ENCODE measurements around the gene SLC25A29.

The SLC25A29 gene

DNA sequence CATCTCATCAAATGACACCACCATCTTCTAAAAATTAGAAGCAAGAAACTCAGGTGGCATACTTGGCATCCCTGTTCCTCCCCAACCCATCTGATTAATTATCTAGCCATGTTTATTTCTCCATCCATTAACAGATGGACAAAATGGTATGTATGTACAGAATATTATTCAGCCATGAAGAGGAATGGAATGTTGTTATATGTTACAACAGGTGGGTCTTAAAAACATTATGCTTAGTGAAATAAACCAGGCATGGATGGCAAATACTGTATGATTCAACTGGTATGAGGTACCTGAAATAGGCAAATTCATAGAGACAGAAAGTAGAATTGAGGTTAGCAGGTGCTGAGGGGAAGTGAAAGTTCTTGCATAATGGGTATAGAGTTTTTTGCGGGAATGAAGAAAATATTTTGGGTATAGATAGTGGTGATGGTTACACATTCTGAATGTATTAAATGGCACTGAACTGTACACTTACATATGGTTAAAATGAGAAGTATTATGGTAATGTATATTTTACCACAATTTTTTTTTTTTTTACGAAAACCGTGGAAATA is 49.8 kb downstream of the SLC25A29 start:
- no peak for DNase-seq (ENCODE audit: low read depth)
- H3K4me3 ChIP-seq (ENCODE audit: low read length): no peak overlapping the region
- TF ChIP-seq, protein P1, sequence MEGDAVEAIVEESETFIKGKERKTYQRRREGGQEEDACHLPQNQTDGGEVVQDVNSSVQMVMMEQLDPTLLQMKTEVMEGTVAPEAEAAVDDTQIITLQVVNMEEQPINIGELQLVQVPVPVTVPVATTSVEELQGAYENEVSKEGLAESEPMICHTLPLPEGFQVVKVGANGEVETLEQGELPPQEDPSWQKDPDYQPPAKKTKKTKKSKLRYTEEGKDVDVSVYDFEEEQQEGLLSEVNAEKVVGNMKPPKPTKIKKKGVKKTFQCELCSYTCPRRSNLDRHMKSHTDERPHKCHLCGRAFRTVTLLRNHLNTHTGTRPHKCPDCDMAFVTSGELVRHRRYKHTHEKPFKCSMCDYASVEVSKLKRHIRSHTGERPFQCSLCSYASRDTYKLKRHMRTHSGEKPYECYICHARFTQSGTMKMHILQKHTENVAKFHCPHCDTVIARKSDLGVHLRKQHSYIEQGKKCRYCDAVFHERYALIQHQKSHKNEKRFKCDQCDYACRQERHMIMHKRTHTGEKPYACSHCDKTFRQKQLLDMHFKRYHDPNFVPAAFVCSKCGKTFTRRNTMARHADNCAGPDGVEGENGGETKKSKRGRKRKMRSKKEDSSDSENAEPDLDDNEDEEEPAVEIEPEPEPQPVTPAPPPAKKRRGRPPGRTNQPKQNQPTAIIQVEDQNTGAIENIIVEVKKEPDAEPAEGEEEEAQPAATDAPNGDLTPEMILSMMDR (IDR thresholded peaks at IDR 0.05; ENCODE audit: insufficient read depth, low read depth, low read length, missing control alignments): no peak

DNA sequence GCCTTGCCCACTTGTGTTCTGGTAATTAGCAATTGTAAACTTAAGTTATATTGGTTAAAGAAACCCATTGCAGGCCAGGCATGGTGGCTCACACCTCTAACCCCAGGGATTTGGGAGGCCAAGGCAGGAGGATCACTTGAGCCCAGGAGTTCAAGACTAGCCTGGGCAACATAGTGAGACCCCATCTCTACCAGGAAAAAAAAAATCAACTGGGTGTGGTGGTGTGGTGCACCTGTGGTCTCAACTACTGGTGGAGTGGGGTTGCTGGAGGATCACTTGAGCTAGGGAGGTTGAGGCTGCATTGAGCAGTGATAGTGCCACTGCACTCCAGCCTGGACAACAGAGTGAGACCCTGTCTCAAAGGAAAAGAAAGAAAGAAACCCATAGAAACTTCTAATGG is 53.6 kb downstream of the SLC25A29 start:
- TF ChIP-seq, protein P1 (IDR thresholded peaks at IDR 0.05; ENCODE audit: insufficient read depth, low read depth, low read length, missing control alignments): no peak
- no peak for DNase-seq (ENCODE audit: low read depth)

DNA sequence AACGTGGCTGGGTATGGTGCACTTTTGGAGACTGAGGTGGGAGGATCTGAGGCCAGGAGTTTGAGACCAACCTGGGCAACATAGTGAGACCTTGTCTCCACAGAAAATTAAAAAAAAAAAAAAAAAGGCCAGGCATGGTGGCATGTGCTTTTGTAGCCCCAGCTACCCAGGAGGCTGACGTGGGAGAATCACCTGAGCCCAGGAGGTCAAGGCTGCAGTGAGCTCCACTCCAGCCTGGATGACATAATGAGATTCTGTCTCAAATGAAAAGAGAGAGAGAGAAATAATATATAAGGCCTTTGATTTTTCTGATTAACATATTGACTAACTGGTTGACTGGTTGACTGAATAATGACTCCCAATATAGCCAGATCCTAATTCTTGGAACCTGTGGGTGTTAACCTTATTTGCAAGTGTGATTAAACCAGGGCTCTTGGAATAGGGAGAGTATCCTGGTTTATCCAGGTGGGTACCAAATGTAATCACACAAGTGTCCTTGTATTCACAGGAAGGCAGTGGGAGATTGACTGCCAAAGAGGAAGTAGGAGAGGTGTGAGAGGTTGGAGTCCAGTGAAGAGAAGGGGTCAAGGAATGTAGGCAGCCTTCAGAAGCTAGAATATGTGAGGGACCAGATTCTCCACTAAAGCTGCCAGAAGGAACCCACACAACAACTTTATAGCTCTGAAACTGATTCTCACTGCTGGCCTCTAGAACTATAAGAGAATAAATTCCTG is 55.3 kb downstream of the SLC25A29 start:
- H3K4me3 ChIP-seq (ENCODE audit: low read length): no peak overlapping the region
- no peak for DNase-seq (ENCODE audit: low read depth)
- TF ChIP-seq, protein P1 (IDR thresholded peaks at IDR 0.05; ENCODE audit: insufficient read depth, low read depth, low read length, missing control alignments): no peak

More for the DNA sequence above, 53.6 kb downstream of the SLC25A29 start:
- H3K4me3 ChIP-seq (ENCODE audit: low read length): no peak overlapping the region

DNA sequence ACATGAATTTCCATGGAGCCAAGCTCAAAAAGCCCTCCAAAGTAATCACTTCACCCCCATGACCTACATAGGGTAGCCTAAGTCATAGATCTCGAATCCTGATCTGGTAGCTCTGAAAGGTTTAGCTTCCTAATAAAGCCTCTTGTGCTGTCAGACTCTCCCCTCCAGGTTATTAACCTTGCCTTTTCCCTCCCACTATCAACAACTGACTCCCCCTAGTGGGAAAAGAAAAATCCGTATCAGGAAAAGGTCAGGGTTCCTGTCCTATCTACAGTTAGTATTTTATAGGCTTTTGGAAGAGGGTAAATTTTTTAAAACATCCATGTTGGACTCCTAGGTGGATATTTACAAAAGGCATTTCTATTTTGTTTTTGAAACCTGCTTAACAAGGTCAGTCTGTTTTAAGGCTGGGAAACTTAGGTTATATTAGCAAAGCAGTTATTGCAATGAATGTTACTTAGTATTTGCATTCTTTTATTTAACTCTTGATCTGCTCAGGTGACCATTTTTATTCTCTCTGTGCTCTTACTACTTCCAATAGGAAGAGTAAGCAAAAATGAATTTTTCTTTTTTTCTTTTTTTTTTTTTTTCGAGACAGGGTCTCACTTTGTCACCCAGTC is 59.3 kb downstream of the SLC25A29 start:
- H3K4me3 ChIP-seq (ENCODE audit: low read length): no peak overlapping the region
- DNase-seq (ENCODE audit: low read depth): peak; percentile 71
- TF ChIP-seq, protein P1 (IDR thresholded peaks at IDR 0.05; ENCODE audit: insufficient read depth, low read depth, low read length, missing control alignments): peak; percentile 63

DNA sequence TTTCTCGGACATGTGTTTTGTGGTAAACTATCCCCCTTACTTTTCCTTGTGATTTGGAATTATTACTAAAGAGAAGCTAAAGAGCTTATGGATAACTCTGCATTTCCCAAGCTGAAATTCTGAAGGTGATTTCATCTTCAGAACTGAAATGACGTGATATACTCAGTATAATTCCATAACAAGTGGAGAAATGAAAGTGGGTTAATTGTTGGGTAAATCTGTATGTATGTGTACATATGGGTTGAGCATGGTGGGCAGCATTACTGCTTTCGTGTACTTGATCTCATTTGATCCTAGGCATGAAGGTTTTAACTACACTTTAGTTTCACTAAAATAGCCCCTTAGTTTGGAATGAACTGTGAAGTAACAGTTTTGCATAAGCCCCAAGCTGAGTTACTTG is 63.2 kb downstream of the SLC25A29 start:
- TF ChIP-seq, protein P1 (IDR thresholded peaks at IDR 0.05; ENCODE audit: insufficient read depth, low read depth, low read length, missing control alignments): no peak
- no peak overlapping the region for H3K4me3 ChIP-seq (ENCODE audit: low read length)
- no peak for DNase-seq (ENCODE audit: low read depth)

DNA sequence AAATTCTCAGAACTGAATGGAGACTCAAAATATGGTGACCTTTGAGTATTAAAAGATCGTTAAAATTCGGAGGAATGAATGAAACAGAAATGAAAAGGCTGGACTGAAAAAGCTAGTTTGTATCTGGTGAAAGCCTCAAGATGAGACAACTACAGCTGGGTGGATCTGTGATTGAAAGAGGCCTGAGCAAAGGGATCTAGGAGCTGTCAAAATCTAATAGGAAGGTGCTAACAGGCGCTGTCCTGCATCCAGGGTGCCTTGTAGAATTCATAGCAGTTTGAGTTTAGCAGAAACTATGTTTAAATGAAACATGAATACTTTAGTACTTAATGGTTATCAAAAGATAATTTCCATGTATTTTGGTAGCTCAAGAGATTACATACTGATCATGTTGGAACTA is 65.0 kb downstream of the SLC25A29 start:
- no peak for DNase-seq (ENCODE audit: low read depth)
- H3K4me3 ChIP-seq (ENCODE audit: low read length): peak overlapping the region; percentile 68
- TF ChIP-seq, protein P1 (IDR thresholded peaks at IDR 0.05; ENCODE audit: insufficient read depth, low read depth, low read length, missing control alignments): no peak

Measured in epithelial cell of esophagus (primary cell).